Natural killer cell treated with Interleukin-12 subunit alpha and Interleukin-12 subunit beta and Interleukin-15 and Interleukin-18, amount 100 ng/mL, for 72 hours (primary cell): Measurements from ENCODE around the gene SLC23A2. TPM values are rescaled to one million over a fixed set of nuclear protein-coding genes. Genes with fewer than 3 reads are reported as not detected.
A peak's percentile ranks its signal among the peaks of the same experiment; 100 is the strongest.
"Not testable (repeated sequence)": the region's sequence is repeated elsewhere in the genome, so short reads cannot be mapped to it uniquely, and the experiment has no call there.

Experiments
- ATAC-seq, 2 donors: fragments of 150-1000 bp; cut with Tn5 transposase in 1 of 2; sonication (Bioruptor Pico), chemical (Tn5 transposase) in 1 of 2; 2 replicates each; pipeline ENCODE4 v1.10.0; 2021
- DNase-seq: peaks from one replicate; pipeline ENCODE4 v3.0.0; 2022; ENCODE audit warnings: low spot score
- H3K27ac Mint-ChIP-seq, 2 donors: 1 replicate in 1 of 2; 2 replicates in 1 of 2; pipeline ENCODE4 v1.8.0; 2022; ENCODE audit warnings: mixed read lengths in 2 of 2, mild to moderate bottlenecking in 1 of 2, moderate library complexity in 1 of 2
- H3K27me3 Mint-ChIP-seq, 2 donors: 1 replicate in 1 of 2; 2 replicates in 1 of 2; pipeline ENCODE4 v1.8.0; 2022; ENCODE audit warnings: mixed read lengths in 2 of 2
- H3K36me3 Mint-ChIP-seq: one replicate; pipeline ENCODE4 v1.8.0; 2022; ENCODE audit warnings: mixed read lengths
- H3K4me1 Mint-ChIP-seq, 2 donors: 1 replicate in 1 of 2; 2 replicates in 1 of 2; pipeline ENCODE4 v1.8.0; 2022; ENCODE audit warnings: low read depth in 2 of 2, mixed read lengths in 2 of 2, mild to moderate bottlenecking in 1 of 2
- H3K4me3 Mint-ChIP-seq: one replicate; pipeline ENCODE4 v1.8.0; 2022; ENCODE audit warnings: mixed read lengths
- H3K9me3 Mint-ChIP-seq: 2 replicates; pipeline ENCODE4 v1.8.0; 2022; ENCODE audit warnings: mixed read lengths
- total RNA-seq, 2 donors: library from RNA; stranded (reverse); gene quantifications; one replicate each; pipeline ENCODE4 v1.2.3, GENCODE V29; 2022

SLC23A2 gene
- total RNA-seq, 2 donors from 2014 or later = 18.6 to 32.9 TPM

DNA sequence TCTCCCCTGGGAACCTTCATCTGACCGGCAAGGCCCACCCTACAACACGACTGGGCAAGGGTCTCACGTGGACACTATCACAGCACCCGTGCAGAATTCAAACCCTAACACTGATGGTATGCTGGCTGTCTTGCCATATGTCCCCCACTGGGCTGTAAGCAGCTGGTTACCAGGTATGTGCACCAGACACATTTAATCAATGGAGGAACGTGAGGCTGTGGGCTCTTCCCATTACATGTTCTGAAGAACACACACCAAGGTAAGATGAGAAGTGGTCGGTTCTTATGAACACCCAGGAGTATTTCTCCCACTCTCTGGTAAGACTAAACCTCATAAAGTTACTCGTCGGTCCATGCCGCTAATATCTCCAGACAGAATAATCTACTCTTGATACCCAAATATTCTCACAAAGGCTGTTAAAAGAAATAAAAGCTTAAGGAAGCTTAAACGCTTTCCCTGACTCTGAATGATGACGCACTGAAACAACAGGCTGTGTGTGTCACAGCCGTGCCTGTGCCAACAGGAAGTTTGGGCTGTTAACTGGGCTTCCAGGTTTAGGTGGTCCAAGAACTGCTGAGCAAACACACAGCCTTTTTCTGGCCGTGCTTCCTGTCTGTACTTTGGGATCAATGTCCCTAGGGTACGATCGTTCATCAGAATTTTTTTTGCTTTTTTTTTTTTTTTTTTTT is 75.3 kb downstream of the SLC23A2 start:
- ATAC-seq (no peak), DNase-seq (no peak)
- H3K9me3 Mint-ChIP-seq = no peaks in the 10 kb centered on the region

DNA sequence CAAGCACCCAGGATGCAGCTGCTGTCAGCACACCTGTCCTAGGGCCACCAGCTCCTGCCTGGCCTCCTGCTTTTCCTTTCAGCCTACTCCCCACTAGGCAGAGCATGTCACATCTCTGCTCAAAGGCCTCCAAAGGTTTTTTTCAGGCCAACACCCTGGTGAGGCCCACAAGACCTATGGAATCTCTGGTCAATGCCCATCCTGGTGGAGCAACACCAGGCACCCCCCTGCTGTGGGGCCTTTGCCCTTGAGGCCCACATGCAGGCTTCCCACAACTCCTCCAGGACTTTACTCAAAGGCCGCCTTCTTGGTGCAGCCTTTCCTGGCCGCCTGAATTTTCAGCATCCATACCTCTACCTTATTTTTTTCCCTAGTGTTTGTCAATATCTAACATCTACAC is 76.9 kb downstream of the SLC23A2 start:
- Mint-ChIP-seq H3K4me3 (no peak overlapping the region), H3K4me1 (peaks cover 6 to 12% of the 10 kb centered on the region in 2 donors), H3K27me3 (no peaks in the 10 kb centered on the region), H3K36me3 (no peaks in the 10 kb centered on the region), H3K9me3 (no peaks in the 10 kb centered on the region), H3K27ac (peak overlapping the region in 1 of 2 donors; percentile 71)
- ATAC-seq (no peak), DNase-seq (no peak)

More for the DNA sequence above, 75.3 kb downstream of the SLC23A2 start:
- no peaks in the 10 kb centered on the region for H3K27me3 Mint-ChIP-seq
- no peak overlapping the region for H3K27ac Mint-ChIP-seq
- peaks cover 6% of the 10 kb centered on the region for H3K36me3 Mint-ChIP-seq
- H3K4me3 Mint-ChIP-seq = no peak overlapping the region
- peaks cover 11% of the 10 kb centered on the region in 2 donors for H3K4me1 Mint-ChIP-seq

GRCh38 chr20:4924032-4924431 is 77.3 kb downstream of the SLC23A2 start:
- H3K36me3 Mint-ChIP-seq = no peaks in the 10 kb centered on the region
- no peak for DNase-seq
- peak overlapping the region in 1 of 2 donors; percentile 71 for H3K27ac Mint-ChIP-seq
- H3K4me3 Mint-ChIP-seq = no peak overlapping the region
- H3K27me3 Mint-ChIP-seq = no peaks in the 10 kb centered on the region
- ATAC-seq = no peak
- peaks cover 6 to 12% of the 10 kb centered on the region in 2 donors for H3K4me1 Mint-ChIP-seq
- no peaks in the 10 kb centered on the region for H3K9me3 Mint-ChIP-seq

DNA sequence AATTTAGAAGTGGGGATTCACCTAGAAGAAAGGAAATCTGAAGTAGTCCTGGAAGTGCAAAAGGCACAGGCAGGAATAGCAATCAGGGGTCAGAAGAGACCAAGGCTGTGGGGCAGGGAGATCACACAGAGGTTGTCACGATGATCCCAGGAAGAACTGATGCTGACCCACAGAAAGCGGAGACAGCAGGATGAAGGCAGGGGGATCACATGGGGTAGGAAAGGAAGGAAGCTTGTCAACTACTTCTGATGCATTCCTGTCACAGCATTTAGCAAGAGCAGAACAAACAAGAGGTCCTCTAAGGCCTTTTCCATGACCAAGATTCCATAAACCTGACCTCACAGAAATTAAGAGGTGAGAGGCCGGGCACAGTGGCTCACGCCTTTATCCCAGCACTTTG is 79.1 kb downstream of the SLC23A2 start:
- no peaks in the 10 kb centered on the region for H3K36me3 Mint-ChIP-seq
- H3K9me3 Mint-ChIP-seq = no peaks in the 10 kb centered on the region
- peak overlapping the region in 1 of 2 donors; percentile 35 for H3K27ac Mint-ChIP-seq
- ATAC-seq (no peak), DNase-seq (no peak)
- no peak overlapping the region for H3K4me3 Mint-ChIP-seq
- H3K27me3 Mint-ChIP-seq = no peaks in the 10 kb centered on the region
- H3K4me1 Mint-ChIP-seq = peaks cover 6% of the 10 kb centered on the region in 2 donors

DNA sequence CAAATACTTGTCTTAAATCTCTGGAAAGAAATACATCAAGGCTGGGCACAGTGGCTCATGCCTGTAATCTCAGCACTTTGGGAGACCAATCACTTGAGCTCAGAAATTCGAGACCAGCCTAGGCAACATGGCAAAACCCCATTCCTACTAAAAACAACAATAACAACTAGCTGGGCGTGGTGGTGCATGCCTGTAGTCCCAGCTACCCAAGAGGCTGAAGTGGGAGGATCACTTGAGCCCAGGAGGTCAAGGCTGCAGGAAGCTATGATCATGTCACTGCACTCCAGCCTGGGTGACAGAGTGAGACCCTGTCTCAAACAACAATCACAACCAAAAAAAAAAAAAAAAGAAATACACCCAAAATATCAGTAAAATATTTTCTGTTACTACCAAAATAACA is 80.0 kb downstream of the SLC23A2 start:
- peaks cover 6 to 11% of the 10 kb centered on the region in 2 donors for H3K4me1 Mint-ChIP-seq
- not testable (repeated sequence) for ATAC-seq, DNase-seq, H3K4me3 Mint-ChIP-seq, H3K27me3 Mint-ChIP-seq, H3K9me3 Mint-ChIP-seq, H3K36me3 Mint-ChIP-seq
- peak overlapping the region in 1 of 2 donors; percentile 35 for H3K27ac Mint-ChIP-seq

DNA sequence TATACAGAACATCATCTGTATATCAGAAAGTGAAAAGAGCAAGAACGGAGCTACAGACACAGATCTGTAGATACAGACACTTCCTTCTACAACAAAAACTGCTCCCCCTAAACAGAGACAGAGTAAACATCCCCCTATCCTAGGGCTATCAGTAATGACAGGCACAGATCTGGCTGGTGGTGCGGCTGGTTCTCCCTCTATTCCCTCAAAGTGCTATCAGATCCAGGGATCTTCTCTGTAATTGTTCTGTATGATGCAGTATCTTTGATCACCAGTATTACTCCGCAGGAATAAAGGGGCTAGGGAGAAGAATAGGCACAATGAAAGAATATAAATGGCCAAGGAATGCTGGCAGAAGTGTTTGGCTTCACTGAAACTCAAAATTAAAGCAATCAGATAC is 80.7 kb downstream of the SLC23A2 start:
- Mint-ChIP-seq H3K27ac (no peak overlapping the region), H3K4me1 (peaks cover 6 to 7% of the 10 kb centered on the region in 2 donors), H3K27me3 (no peaks in the 10 kb centered on the region), H3K9me3 (no peaks in the 10 kb centered on the region), H3K36me3 (no peaks in the 10 kb centered on the region), H3K4me3 (no peak overlapping the region)
- ATAC-seq (no peak), DNase-seq (no peak)

GRCh38 chr20:4920131-4920530 is 81.2 kb downstream of the SLC23A2 start:
- H3K4me3 Mint-ChIP-seq = no peak overlapping the region
- no peaks in the 10 kb centered on the region for H3K9me3 Mint-ChIP-seq
- DNase-seq (no peak), ATAC-seq (no peak)
- no peak overlapping the region for H3K27ac Mint-ChIP-seq
- H3K36me3 Mint-ChIP-seq = no peaks in the 10 kb centered on the region
- H3K4me1 Mint-ChIP-seq = peaks cover 4 to 6% of the 10 kb centered on the region in 2 donors
- no peaks in the 10 kb centered on the region for H3K27me3 Mint-ChIP-seq

DNA sequence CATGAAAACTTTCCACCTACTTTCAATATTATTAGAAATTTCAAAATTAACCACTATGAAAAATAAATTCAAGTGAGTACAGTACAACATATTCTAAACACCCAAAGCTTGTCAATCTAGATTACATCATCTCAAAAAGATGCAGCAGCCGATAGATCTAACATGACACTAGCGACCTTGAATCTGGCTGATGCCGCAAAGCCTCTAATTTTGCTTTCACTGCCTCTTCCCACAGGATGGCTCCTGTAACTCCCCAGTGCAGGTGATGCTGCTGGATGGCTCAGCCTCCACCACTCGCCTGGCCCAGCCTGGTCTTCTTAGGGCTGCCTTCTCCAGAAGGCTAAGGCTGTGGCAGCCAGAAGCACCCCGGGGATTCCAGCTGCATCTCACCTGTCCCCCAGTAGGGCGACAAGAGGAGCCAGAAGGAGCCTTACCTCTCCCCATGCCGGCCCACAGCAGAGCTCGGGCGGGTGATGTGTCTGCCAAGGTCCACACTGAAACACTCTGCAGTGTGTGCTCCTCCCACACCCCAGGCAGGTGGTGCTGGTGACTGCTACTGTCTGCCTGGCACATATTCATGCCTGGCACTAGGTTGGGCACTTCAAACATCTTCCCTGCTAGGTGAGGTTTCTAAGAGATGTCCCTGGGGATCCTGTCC is 82.1 kb downstream of the SLC23A2 start:
- Mint-ChIP-seq H3K4me1 (peaks cover 4 to 6% of the 10 kb centered on the region in 2 donors), H3K27me3 (no peaks in the 10 kb centered on the region), H3K27ac (no peak overlapping the region), H3K9me3 (no peaks in the 10 kb centered on the region), H3K4me3 (no peak overlapping the region), H3K36me3 (no peaks in the 10 kb centered on the region)
- DNase-seq (no peak), ATAC-seq (no peak)

- H3K9me3 Mint-ChIP-seq = no peaks in the 10 kb centered on the region
- H3K27ac Mint-ChIP-seq = peak overlapping the region in 1 of 2 donors; percentile 60
- no peak overlapping the region for H3K4me3 Mint-ChIP-seq
- H3K4me1 Mint-ChIP-seq = peaks cover 4 to 6% of the 10 kb centered on the region in 2 donors
- H3K36me3 Mint-ChIP-seq = no peaks in the 10 kb centered on the region
- no peak for DNase-seq
- no peak for ATAC-seq
- no peaks in the 10 kb centered on the region for H3K27me3 Mint-ChIP-seq
These were observed 82.8 kb downstream of the SLC23A2 start for GRCh38 chr20:4918473-4918872.

- ATAC-seq (no peak), DNase-seq (no peak)
- Mint-ChIP-seq H3K4me3 (no peak overlapping the region), H3K4me1 (peaks cover 10 to 11% of the 10 kb centered on the region in 2 donors), H3K27me3 (no peaks in the 10 kb centered on the region), H3K27ac (no peak overlapping the region), H3K9me3 (no peaks in the 10 kb centered on the region), H3K36me3 (no peaks in the 10 kb centered on the region)
These were observed 84.1 kb downstream of the SLC23A2 start for GRCh38 chr20:4916971-4917881.

DNA sequence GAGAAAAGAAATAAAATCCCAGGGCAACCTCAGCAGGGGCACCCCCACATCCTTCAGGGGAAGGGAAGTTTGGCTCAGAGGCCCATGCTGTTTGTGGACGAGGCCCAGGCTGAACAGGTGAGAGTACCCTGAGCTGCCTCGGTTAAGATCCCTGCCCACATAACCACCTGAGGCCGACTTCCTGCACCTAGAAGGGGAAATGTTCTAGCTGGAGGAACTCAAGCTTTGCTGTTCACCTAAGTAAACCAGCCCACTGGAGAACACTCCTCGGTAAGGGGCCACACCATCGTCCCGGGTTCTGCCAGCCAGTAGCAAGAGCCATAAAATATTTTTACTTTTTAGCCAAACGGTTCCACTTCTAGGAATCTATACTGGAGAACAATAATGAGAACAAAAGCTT is 88.2 kb downstream of the SLC23A2 start:
- no peak for DNase-seq
- H3K27me3 Mint-ChIP-seq = no peaks in the 10 kb centered on the region
- H3K4me1 Mint-ChIP-seq = peaks cover 7 to 14% of the 10 kb centered on the region in 2 donors
- H3K9me3 Mint-ChIP-seq = no peaks in the 10 kb centered on the region
- H3K27ac Mint-ChIP-seq = no peak overlapping the region
- H3K36me3 Mint-ChIP-seq = no peaks in the 10 kb centered on the region
- H3K4me3 Mint-ChIP-seq = no peak overlapping the region
- ATAC-seq = no peak

DNA sequence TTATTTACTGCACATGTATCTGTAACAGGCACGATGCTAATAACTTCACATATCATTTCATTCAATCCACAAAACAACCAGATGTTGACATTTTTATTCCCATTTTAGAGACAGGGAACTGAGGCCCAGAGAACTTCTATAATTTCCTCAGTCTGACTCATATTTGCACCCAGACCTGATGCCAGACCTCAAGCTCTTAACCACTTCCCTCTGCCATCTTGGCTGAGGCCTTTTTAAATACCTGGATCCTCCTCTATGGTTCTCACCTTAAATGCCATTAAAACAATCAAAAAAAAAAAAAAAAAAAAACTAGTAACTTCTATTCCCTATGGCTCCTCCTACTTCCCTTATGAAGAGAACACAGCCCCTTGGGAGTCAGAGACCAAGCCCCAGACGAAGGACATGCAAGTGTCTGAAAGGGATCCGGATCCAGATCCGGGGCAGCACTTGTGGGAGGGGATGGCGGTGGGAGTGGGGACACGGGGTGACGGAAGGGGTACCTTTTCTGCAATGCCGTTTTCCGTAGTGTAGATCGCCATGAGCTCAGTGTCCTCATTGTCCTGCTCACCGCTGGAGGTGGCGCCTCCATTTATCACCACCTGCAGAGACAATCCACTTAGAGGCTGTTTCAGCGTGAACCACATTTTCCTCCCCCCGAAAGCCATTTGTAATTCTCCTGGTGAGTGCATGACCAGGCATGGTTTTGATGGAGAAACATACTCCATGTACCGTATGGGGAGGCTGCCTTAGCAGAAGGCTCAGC is 88.7 kb downstream of the SLC23A2 start:
- no peak overlapping the region for H3K27ac Mint-ChIP-seq
- no peaks in the 10 kb centered on the region for H3K36me3 Mint-ChIP-seq
- no peaks in the 10 kb centered on the region for H3K9me3 Mint-ChIP-seq
- peaks cover 7 to 14% of the 10 kb centered on the region in 2 donors for H3K4me1 Mint-ChIP-seq
- H3K4me3 Mint-ChIP-seq = no peak overlapping the region
- no peaks in the 10 kb centered on the region for H3K27me3 Mint-ChIP-seq
- DNase-seq = no peak
- peak in 1 of 2 donors; percentile 56 for ATAC-seq

DNA sequence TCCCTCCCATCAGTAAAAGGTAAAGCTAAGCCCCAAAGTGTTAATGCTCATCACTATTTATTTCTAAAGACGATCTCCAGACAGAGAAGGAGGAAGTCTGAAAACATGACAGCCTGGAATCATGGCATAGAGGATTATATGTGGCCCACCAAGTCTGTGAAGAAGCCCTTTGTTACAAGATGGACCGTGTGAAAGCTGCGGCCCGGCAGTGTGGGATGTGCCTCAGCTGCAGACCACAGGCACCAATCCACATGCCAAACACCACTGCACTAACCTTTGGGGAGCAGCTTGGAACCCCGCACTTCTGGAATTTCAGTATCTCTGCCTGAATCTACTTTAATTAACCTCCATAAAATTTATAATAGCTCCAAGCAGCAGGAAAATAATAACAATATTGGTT is 90.4 kb downstream of the SLC23A2 start:
- H3K4me1 Mint-ChIP-seq = peaks cover 7 to 10% of the 10 kb centered on the region in 2 donors
- DNase-seq (no peak), ATAC-seq (no peak)
- H3K9me3 Mint-ChIP-seq = no peaks in the 10 kb centered on the region
- no peaks in the 10 kb centered on the region for H3K36me3 Mint-ChIP-seq
- no peaks in the 10 kb centered on the region for H3K27me3 Mint-ChIP-seq
- H3K27ac Mint-ChIP-seq = no peak overlapping the region
- no peak overlapping the region for H3K4me3 Mint-ChIP-seq
